ENCODE measurements around the gene TFF2.

DNA sequence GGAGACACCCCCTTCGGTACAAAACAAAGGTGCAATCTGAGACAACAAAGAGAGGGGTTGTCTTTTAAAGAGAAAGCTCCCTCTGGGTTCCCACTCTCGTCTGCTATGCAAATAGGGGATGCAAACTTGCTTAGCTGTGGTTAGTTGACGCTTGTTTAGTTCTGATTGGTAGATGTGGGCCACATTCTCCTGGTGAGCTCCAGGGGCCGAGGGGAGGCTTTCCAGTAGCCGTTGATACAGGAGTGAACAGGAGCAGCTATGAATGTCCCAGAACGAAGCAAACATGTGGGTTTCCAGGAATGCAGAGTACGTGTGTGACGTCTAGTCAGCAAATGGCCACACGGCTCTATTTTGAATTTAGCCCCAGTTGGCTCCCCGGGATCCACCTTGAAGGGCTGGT, 14.7 kb downstream of the TFF2 start:
- TF ChIP-seq, protein P1, sequence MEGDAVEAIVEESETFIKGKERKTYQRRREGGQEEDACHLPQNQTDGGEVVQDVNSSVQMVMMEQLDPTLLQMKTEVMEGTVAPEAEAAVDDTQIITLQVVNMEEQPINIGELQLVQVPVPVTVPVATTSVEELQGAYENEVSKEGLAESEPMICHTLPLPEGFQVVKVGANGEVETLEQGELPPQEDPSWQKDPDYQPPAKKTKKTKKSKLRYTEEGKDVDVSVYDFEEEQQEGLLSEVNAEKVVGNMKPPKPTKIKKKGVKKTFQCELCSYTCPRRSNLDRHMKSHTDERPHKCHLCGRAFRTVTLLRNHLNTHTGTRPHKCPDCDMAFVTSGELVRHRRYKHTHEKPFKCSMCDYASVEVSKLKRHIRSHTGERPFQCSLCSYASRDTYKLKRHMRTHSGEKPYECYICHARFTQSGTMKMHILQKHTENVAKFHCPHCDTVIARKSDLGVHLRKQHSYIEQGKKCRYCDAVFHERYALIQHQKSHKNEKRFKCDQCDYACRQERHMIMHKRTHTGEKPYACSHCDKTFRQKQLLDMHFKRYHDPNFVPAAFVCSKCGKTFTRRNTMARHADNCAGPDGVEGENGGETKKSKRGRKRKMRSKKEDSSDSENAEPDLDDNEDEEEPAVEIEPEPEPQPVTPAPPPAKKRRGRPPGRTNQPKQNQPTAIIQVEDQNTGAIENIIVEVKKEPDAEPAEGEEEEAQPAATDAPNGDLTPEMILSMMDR (IDR thresholded peaks at IDR 0.05), result no peak
- TF ChIP-seq POLR2A (IDR thresholded peaks at IDR 0.05), result no peak
